ENCODE results near the gene ITGA3. TPM values are rescaled to one million over a fixed set of nuclear protein-coding genes. Genes with fewer than 3 reads are reported as not detected.

ITGA3 gene
- polyA plus RNA-seq, 1 of the 3 experiments (the other 2 are of a cell fraction), result 766 TPM

- POLR2A ChIA-PET, result no interaction called here
Measured at GRCh38 chr17:50015146-50015545, 40.8 kb upstream of the ITGA3 start.

More at GRCh38 chr17:50015146-50015545, 40.8 kb upstream of the ITGA3 start:
- DNase-seq, result no peak
- H3K4me3 ChIP-seq (ENCODE audit: low read depth in 2 of 2, low read length in 1 of 2), result no peak overlapping the region
- no peak overlapping the region for H3K9ac ChIP-seq
- no peaks in the 10 kb centered on the region for H3K9me2 ChIP-seq
- no peaks in the 10 kb centered on the region for H3K4me1 ChIP-seq (ENCODE audit: control insufficient read depth in 1 of 2, insufficient read depth in 2 of 2, low read depth in 1 of 2, low read length in 1 of 2)
- 0 out of 2 replicates have a peak, but pooled peaks cover 12% of the 10 kb centered on the region for H3K9me3 ChIP-seq
- no peaks in the 10 kb centered on the region for H3K79me2 ChIP-seq (ENCODE audit: insufficient read depth)
- H3K27me3 ChIP-seq (ENCODE audit: insufficient read depth), result no peaks in the 10 kb centered on the region
- no peak overlapping the region for H3K27ac ChIP-seq (ENCODE audit: low read depth in 2 of 2, low read length in 1 of 2)
- CTCF ChIA-PET, result interaction anchor here (2.5 to 9.5 kb wide), 4 partner anchors 12 to 79 kb away, joined by 10 to 90 read pairs (median 20); no protein-coding TSS in a partner anchor
- H3F3A ChIP-seq (replicated peaks; ENCODE audit: insufficient read depth), result peaks cover 10% of the 10 kb centered on the region
- H2AFZ ChIP-seq (ENCODE audit: low read depth), result no peak overlapping the region
- no peak overlapping the region for H3K4me2 ChIP-seq
- 54% methylated on average over 2 of the region's 2 CpGs for WGBS (ENCODE audit: low lambda C conversion rate)
- TF ChIP-seq REST (IDR thresholded peaks at IDR 0.05; ENCODE audit: low read depth, low read length), result no peak
- no peak for TF ChIP-seq FOXJ3 (CRISPR knock-in tag; IDR thresholded peaks at IDR 0.05)
- no peak for TF ChIP-seq TCF12 (IDR thresholded peaks at IDR 0.05)
- TF ChIP-seq RFX5 (IDR thresholded peaks at IDR 0.05; ENCODE audit: low read length), result no peak
- no peak for TF ChIP-seq FOXM1 (IDR thresholded peaks at IDR 0.05; ENCODE audit: low read depth)
- no peak for TF ChIP-seq FOSL2 (IDR thresholded peaks at IDR 0.05; ENCODE audit: borderline replicate concordance, low read depth)
- TF ChIP-seq NFIC (IDR thresholded peaks at IDR 0.05; ENCODE audit: borderline replicate concordance), result no peak
- TF ChIP-seq RAD21 (IDR thresholded peaks at IDR 0.05; ENCODE audit: low read length), result no peak
- TF ChIP-seq USF2 (IDR thresholded peaks at IDR 0.05; ENCODE audit: borderline replicate concordance, low read depth, low read length), result no peak
- no peak for TF ChIP-seq ZBTB33 (IDR thresholded peaks at IDR 0.05; ENCODE audit: borderline replicate concordance, low read depth)
- no peak for TF ChIP-seq YY1 (IDR thresholded peaks at IDR 0.05; ENCODE audit: low read depth)
- no peak for TF ChIP-seq RCOR1 (IDR thresholded peaks at IDR 0.05; ENCODE audit: low read length)
- no peak for TF ChIP-seq MAX (IDR thresholded peaks at IDR 0.05; ENCODE audit: low read depth)
- TF ChIP-seq CHD2 (IDR thresholded peaks at IDR 0.05; ENCODE audit: low read length, partially characterized antibody), result no peak
- TF ChIP-seq MEF2A (IDR thresholded peaks at IDR 0.05; ENCODE audit: borderline replicate concordance, low read depth), result no peak
- no peak for TF ChIP-seq RXRA (IDR thresholded peaks at IDR 0.05; ENCODE audit: borderline replicate concordance, low read depth)
- no peak for TF ChIP-seq SIN3A (IDR thresholded peaks at IDR 0.05; ENCODE audit: borderline replicate concordance, low read depth, low read length)
- TF ChIP-seq PBX3 (IDR thresholded peaks at IDR 0.05), result no peak
- H3K36me3 ChIP-seq (replicated peaks in 1 of 2; ENCODE audit: control insufficient read depth in 1 of 2, insufficient read depth in 2 of 2, low read length in 1 of 2), result no peaks in the 10 kb centered on the region
- H4K20me1 ChIP-seq (ENCODE audit: insufficient read depth), result no peaks in the 10 kb centered on the region
